NT2/D1 (cell line): ENCODE measurements around the gene MAP1B.

ENCODE experiments used
- YY1 ChIP-seq: IDR thresholded peaks from 2 replicates; pipeline ENCODE4 v1.6.1; 2011; ENCODE audit not compliant: insufficient read length, insufficient read depth
- ZNF274 ChIP-seq: IDR thresholded peaks from 2 replicates; pipeline ENCODE4 v1.6.1; 2011; ENCODE audit warnings: mild to moderate bottlenecking, low read depth, low read length

DNA sequence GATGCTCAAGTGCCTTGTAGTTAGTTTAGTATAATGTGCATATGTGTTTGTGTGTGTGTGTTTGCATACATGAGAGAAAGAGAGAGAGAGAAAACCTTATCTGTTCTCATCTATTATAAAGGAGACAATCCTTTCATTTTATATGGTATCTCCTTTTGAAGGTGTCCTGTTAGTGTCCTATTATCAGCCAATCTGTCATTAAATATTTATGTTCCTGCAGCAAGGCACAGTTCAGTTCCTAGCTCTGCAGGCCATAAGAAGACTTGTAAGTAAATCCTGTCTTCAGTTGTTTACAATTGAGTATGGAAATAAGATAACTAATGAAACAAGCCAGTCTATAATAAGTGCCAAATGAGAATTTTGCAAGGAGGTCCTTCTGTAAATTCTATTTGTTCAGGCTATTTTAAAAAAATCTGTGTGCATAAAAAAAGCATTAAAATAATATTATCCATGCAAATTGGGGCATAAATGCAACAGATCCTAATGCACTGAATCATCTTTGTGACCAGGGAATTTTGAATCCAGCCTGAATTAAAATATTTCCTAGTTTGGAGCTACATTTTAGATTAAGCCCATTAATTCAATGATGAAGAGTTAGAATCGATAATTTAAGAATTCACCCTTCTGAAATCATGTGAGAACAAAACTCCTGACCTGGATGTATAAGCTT is 18.1 kb downstream of the MAP1B start:
- TF ChIP-seq ZNF274 (no peak), YY1 (no peak)
